ENCODE data around the gene COLEC11. TPM values are rescaled to one million over a fixed set of nuclear protein-coding genes. Genes with fewer than 3 reads are reported as not detected.

Gene COLEC11
- total and polyA plus RNA-seq, 2 experiments from 2014 or later, result 1.3 to 1.5 TPM

DNA sequence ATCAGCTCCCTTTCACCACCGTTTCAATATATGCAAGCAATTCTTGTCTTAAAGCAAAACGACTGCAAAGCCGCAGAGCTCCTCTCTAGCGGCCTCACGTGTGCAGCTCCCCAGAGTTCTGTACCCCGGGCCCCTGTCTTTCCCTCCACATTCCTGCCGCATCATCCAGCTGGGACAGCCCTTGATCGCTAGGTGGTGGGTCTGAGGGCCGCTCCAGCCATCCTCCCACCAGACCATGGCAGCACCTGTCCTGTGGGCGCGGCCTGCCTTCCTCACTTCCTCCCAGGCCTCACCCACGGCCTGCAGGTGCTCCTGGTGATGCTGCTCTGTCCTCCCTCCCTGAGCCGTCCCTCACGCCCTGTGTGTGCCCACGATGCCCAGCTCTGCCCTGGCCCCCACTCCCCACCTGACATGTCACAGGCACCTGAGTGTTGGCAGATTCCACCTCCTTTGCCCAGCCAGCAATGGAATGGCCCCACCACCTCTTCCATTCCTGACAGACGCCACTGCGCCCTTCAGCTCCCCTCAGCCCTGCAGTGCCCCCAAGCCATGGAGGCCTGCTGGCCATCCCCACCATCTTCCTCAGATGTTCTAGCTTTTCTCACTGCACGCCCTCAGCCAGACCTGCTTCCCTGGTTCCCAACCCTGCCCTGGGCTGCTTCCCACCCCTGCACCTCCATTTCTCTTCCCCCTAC lies 47.8 kb downstream of the COLEC11 start:
- no peaks in the 10 kb centered on the region for H3F3A ChIP-seq (replicated peaks; ENCODE audit: low read depth)
- no peaks in the 10 kb centered on the region for H3K36me3 ChIP-seq (ENCODE audit: insufficient read depth)
- Mint-ChIP-seq H3K9me3 (no peaks in the 10 kb centered on the region; the same call in 2 of the 3 replicates), H3K27me3 (ENCODE audit: insufficient read depth, low read depth, poor library complexity) (peaks cover 13% of the 10 kb centered on the region), H3K4me1 (no peaks in the 10 kb centered on the region), H3K27ac (no peak overlapping the region), H3K4me3 (no peak overlapping the region), H3K36me3 (ENCODE audit: low read depth) (no peaks in the 10 kb centered on the region; the same call in 2 of the 3 replicates)
- H3K9me2 ChIP-seq (ENCODE audit: insufficient read depth), result no peaks in the 10 kb centered on the region
- no peak for DNase-seq (ENCODE audit: low spot score)
- no peak overlapping the region for H3K4me3 ChIP-seq
- H3K4me1 ChIP-seq (ENCODE audit: insufficient read depth), result no peaks in the 10 kb centered on the region
- H3K27me3 ChIP-seq (ENCODE audit: insufficient read depth), result no peaks in the 10 kb centered on the region
- no peak for ATAC-seq
- TF ChIP-seq ZNF114 (CRISPR knock-in tag; IDR thresholded peaks at IDR 0.05) (no peak), JUNB (IDR thresholded peaks at IDR 0.05; ENCODE audit: unreplicated experiment) (no peak), STAT1 (IDR thresholded peaks at IDR 0.05; ENCODE audit: unreplicated experiment) (no peak), CREB1 (CRISPR knock-in tag; IDR thresholded peaks at IDR 0.05; ENCODE audit: low read depth) (no peak)
- TF ChIP-seq, protein P1, sequence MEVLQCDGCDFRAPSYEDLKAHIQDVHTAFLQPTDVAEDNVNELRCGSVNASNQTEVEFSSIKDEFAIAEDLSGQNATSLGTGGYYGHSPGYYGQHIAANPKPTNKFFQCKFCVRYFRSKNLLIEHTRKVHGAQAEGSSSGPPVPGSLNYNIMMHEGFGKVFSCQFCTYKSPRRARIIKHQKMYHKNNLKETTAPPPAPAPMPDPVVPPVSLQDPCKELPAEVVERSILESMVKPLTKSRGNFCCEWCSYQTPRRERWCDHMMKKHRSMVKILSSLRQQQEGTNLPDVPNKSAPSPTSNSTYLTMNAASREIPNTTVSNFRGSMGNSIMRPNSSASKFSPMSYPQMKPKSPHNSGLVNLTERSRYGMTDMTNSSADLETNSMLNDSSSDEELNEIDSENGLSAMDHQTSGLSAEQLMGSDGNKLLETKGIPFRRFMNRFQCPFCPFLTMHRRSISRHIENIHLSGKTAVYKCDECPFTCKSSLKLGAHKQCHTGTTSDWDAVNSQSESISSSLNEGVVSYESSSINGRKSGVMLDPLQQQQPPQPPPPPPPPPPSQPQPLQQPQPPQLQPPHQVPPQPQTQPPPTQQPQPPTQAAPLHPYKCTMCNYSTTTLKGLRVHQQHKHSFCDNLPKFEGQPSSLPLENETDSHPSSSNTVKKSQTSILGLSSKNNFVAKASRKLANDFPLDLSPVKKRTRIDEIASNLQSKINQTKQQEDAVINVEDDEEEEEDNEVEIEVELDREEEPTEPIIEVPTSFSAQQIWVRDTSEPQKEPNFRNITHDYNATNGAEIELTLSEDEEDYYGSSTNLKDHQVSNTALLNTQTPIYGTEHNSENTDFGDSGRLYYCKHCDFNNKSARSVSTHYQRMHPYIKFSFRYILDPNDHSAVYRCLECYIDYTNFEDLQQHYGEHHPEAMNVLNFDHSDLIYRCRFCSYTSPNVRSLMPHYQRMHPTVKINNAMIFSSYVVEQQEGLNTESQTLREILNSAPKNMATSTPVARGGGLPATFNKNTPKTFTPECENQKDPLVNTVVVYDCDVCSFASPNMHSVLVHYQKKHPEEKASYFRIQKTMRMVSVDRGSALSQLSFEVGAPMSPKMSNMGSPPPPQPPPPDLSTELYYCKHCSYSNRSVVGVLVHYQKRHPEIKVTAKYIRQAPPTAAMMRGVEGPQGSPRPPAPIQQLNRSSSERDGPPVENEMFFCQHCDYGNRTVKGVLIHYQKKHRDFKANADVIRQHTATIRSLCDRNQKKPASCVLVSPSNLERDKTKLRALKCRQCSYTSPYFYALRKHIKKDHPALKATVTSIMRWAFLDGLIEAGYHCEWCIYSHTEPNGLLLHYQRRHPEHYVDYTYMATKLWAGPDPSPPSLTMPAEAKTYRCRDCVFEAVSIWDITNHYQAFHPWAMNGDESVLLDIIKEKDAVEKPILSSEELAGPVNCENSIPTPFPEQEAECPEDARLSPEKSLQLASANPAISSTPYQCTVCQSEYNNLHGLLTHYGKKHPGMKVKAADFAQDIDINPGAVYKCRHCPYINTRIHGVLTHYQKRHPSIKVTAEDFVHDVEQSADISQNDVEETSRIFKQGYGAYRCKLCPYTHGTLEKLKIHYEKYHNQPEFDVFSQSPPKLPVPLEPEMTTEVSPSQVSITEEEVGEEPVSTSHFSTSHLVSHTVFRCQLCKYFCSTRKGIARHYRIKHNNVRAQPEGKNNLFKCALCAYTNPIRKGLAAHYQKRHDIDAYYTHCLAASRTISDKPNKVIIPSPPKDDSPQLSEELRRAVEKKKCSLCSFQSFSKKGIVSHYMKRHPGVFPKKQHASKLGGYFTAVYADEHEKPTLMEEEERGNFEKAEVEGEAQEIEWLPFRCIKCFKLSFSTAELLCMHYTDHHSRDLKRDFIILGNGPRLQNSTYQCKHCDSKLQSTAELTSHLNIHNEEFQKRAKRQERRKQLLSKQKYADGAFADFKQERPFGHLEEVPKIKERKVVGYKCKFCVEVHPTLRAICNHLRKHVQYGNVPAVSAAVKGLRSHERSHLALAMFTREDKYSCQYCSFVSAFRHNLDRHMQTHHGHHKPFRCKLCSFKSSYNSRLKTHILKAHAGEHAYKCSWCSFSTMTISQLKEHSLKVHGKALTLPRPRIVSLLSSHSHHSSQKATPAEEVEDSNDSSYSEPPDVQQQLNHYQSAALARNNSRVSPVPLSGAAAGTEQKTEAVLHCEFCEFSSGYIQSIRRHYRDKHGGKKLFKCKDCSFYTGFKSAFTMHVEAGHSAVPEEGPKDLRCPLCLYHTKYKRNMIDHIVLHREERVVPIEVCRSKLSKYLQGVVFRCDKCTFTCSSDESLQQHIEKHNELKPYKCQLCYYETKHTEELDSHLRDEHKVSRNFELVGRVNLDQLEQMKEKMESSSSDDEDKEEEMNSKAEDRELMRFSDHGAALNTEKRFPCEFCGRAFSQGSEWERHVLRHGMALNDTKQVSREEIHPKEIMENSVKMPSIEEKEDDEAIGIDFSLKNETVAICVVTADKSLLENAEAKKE (CRISPR knock-in tag; IDR thresholded peaks at IDR 0.05), result no peak
- TF ChIP-seq, protein P2, sequence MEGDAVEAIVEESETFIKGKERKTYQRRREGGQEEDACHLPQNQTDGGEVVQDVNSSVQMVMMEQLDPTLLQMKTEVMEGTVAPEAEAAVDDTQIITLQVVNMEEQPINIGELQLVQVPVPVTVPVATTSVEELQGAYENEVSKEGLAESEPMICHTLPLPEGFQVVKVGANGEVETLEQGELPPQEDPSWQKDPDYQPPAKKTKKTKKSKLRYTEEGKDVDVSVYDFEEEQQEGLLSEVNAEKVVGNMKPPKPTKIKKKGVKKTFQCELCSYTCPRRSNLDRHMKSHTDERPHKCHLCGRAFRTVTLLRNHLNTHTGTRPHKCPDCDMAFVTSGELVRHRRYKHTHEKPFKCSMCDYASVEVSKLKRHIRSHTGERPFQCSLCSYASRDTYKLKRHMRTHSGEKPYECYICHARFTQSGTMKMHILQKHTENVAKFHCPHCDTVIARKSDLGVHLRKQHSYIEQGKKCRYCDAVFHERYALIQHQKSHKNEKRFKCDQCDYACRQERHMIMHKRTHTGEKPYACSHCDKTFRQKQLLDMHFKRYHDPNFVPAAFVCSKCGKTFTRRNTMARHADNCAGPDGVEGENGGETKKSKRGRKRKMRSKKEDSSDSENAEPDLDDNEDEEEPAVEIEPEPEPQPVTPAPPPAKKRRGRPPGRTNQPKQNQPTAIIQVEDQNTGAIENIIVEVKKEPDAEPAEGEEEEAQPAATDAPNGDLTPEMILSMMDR (conservative IDR thresholded peaks at IDR 0.05; ENCODE audit: low read depth in 2 of 2), result no peak
- TF ChIP-seq, protein P3, sequence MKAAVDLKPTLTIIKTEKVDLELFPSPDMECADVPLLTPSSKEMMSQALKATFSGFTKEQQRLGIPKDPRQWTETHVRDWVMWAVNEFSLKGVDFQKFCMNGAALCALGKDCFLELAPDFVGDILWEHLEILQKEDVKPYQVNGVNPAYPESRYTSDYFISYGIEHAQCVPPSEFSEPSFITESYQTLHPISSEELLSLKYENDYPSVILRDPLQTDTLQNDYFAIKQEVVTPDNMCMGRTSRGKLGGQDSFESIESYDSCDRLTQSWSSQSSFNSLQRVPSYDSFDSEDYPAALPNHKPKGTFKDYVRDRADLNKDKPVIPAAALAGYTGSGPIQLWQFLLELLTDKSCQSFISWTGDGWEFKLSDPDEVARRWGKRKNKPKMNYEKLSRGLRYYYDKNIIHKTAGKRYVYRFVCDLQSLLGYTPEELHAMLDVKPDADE (IDR thresholded peaks at IDR 0.05), result no peak
- no peak overlapping the region for H3K4me2 ChIP-seq
- H3K27ac ChIP-seq (ENCODE audit: low read depth), result no peak overlapping the region
- H2AFZ ChIP-seq, result no peak overlapping the region
- H4K20me1 ChIP-seq (replicated peaks; ENCODE audit: insufficient read depth), result no peaks in the 10 kb centered on the region
- H3K79me2 ChIP-seq (replicated peaks; ENCODE audit: insufficient read depth), result no peaks in the 10 kb centered on the region

All from GM23338 (cell line).